Fibroblast of gingiva (primary cell): Measurements from ENCODE around the gene FAM193A.
A peak's percentile ranks its signal among the peaks of the same experiment; 100 is the strongest.
"Not testable (repeated sequence)": the region's sequence is repeated elsewhere in the genome, so short reads cannot be mapped to it uniquely, and the experiment has no call there.

Experiments used
- DNase-seq: peaks from one replicate; pipeline ENCODE4 v3.0.0-alpha.2; 2011; ENCODE audit warnings: low read depth

The FAM193A gene

DNA sequence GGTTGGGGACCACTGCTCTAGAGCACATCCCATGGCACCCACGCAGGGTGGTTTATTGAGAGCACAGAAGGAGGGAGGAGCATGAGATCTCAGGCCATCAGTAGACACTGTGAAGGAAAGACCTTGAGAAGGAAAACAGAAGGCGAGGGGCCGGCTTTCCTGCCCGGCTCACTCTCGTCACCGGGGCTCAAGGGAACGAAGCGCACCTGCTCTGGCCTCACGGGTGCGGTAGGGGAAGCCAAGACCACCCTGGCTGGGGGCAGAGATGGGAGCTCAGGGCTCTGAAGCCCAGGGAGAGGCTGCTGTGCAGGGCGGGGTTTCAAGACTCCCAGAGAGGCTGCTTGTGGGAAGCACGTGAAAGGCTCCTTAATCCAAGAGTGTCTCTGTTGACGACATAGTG is 113.8 kb downstream of the FAM193A start:
- DNase-seq, result no peak

GRCh38 chr4:2651546-2651945 is 115.1 kb downstream of the FAM193A start:
- no peak for DNase-seq

DNA sequence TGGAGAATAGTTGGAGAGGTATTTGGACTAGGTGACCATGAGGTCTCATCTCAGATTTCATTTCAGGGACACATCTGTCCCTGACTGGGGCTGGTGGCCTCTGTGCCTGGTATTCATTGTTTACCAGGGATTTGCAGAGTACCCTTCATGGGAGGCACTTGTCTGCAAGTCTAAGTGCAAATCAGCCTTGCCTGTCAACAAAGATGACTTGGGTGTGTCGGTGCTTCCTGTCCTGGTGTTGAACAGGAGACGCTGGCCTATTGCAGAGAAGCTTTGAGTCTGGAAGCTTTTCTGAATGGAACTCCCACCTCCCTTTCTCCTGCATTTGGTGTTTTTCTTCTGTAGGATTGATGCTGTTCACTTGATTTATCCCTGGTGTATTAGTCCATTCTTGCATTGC is 115.6 kb downstream of the FAM193A start:
- no peak for DNase-seq

- DNase-seq, result no peak
These were observed 116.1 kb downstream of the FAM193A start for GRCh38 chr4:2652415-2653160.

GRCh38 chr4:2660596-2661211 is 124.3 kb downstream of the FAM193A start:
- peak; percentile 64 for DNase-seq

- DNase-seq, result peak; percentile 92
These were observed 126.2 kb downstream of the FAM193A start for GRCh38 chr4:2662598-2662997.

DNA sequence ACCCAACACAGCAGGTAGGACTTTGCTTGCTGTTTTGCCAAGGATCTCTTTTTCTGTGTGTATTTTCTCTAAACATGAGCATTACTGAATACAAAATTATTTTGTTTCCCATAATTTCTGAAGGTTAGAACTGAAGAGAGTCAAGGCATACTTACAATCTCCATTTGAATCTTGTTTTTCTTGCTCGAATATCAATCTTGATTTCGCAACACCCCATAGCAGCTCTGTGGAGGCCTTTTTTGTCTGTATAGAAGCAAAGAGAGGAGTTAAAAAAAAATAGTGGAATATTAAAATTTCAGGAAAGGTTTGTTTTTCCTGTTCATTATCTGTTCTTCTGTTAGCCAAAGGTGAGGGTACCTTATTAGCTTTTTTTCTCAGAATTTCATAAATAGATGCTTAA is 126.8 kb downstream of the FAM193A start:
- DNase-seq, result no peak

- no peak for DNase-seq
These were observed 130.3 kb downstream of the FAM193A start for GRCh38 chr4:2666722-2667247.

DNA sequence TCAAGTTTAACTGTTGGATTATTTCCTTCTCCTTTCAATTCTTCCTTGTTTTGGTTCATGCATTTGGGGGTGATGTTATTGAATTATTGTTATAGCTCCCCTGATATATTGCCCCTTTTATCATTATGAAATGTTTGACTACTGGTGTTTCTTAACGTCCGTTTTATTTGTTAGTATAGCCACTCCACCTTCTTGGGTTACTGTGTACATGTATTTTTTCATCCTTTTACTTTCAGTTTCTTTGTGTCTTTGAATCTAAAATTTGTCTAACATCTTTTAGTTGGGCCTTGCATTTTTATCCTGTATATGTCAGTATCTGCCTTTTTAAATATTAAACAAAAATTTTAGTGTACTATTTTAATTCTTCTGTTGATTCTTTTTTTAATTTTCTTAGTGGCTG is 131.0 kb downstream of the FAM193A start:
- DNase-seq, result no peak

DNA sequence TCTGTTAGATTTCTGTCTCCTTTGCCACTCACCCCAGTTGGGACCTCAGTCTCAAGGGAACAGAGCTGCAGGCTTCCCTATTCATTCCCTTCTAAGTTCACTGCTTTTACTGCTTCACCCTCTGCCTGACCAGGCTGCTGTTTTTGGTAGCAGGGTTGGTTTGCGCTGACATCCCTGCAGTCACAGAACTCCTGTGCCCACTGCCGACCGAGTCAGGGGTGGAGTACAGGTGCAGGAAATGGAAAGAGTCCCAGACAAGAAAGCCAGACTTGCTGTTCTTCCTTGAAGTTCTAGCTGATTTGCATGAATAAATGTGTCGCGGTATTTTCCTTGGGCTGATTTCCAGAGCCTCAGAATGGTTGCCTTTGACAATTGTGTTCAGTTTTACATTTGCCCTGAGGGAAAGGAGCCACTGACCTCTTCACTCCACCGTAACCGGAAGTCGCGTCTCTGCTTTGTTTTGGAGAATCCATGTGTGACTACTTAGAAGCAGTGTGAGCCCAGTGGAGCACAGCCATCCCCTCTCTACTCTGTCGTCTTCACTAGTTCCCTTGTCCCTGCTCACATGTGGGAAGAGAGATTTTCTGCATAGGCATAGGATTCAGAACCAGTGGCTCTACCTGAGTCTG is 134.9 kb downstream of the FAM193A start:
- DNase-seq, result no peak

DNA sequence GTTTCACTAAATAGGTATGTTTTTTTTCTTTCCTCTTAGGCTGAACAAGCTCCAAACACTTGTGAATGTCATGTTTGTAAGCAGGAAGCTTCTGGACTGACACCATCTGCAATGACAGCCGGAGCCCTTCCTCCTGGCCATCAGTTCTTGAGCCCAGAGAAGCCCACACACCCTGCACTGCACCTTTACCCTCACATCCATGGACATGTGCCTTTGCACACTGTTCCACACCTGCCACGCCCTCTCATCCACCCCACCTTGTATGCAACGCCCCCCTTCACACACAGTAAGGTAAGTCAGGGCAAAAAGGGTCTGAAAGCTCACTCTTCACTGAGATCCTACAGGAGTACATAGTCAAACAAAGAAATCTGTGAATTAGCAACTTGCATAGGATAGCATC is 135.6 kb downstream of the FAM193A start:
- DNase-seq, result no peak

DNA sequence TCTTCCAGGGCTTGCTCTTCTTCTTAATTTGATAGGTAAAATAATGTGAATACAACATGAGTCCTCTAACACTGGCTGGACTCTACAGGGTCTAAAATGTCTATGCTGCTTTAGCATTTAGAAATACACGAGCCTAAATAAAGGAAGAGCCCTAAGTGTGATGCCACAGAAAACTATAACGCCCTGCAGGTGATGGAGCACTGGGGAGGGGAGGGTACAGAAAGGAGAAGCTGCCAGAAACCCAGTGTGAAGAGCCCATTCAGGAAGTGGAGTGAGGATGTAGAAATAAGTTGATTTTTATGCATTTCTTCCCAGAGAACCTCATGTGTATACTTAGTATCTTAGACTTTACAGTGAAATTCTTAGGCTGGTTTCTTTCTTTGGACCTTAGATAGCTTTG is 136.3 kb downstream of the FAM193A start:
- no peak for DNase-seq

DNA sequence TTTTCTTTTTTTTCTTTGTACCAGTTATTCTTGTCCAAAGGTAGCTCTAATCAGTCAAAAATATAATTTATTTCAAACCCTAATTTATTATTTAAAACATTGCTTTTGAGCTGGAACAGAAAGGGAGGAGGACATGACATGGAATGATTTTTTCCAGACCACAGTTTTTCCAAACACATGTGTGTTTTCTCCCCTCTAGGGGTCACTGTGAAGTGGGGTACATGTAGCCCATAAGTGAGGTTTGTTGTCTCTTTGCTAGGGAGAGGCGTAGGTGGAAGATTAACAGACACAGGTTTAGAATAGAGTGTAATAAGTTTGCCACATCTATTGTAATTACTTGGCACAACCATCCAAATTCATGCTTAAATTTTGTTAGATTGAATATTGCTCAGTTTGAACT is 136.7 kb downstream of the FAM193A start:
- no peak for DNase-seq

DNA sequence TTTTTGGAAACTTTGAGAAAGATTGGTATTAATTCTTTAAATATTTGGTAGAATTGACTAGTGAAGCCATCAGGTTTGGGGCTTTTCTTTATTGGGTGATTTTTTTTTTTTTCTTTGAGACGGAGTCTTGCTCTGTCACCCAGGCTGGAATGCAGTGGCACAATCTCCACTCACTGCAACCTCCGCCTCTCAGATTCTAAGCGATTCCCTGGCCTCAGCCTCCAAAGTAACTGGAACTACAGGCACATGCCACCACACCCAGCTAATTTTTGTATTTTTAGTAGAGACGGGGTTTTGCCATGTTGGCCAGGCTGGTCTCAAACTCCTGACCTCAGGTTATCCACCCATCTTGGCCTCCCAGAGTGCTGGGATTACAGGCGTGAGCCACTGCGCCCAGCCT is 143.3 kb downstream of the FAM193A start:
- DNase-seq, result not testable (repeated sequence)

- DNase-seq, result no peak
These were observed 148.0 kb downstream of the FAM193A start for GRCh38 chr4:2684486-2684885.

DNA sequence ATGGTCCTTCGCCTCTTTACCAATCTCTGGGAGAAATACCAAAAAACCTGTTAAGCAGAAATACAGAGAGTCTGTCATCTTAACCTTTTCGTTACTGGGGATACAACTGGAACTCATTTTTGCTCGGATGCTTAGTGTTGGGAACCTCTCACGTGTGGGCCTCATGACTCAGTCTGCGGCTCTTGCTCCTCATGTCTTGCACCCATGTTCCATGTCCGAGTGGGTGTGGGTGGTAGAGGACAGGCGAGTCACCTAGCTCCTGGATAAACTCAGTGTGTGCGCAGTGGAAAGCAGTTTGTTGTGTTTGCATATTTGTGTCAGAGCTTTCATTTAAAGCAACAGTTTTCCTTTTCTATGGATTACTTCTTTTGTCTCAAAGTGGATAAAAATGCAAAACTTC is 149.1 kb downstream of the FAM193A start:
- peak; percentile 16 for DNase-seq

DNA sequence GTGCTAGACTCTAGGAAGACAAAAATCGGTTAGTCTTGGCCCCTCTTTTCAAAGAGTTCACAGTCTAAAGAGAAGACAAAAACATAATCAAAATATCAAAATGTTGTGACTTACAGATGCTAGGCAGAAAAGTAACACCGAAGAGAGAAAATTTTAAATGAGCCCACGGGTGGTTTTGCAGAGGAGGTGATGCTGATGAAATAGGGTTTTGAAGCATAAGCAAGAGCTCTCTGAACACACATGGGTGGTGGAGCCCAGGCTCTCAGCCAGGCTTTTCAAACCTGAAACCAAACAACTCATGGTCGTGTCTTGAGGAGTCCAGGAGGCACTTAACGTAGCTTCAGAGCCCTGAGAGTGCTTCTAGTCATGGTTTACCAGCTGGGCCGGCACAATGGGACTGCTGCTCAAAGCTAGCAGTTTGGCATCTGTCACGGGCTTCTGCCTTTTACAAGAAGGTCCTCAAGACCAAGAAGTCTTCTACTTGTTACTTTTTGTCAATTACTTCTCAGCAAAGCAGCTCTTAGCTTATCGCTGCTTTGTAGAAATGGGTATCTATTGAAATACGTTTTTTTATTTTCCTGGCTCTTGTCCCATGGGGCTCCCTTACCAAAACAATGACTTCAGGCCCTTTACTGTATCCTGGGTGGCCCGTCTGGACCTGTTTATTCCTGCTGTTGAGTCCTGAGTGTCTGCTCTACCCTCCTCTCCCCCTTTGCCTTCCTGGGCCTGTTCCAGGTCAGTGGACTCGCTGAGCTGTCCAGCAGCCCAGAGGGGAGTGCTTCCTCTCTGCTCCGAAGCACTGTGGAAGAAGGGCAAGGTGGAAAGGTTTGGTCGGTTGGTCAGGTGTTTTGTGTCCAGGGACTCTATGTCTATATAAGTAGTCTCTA is 150.2 kb downstream of the FAM193A start:
- DNase-seq, result no peak

GRCh38 chr4:2688281-2688680 is 151.8 kb downstream of the FAM193A start:
- DNase-seq, result no peak

DNA sequence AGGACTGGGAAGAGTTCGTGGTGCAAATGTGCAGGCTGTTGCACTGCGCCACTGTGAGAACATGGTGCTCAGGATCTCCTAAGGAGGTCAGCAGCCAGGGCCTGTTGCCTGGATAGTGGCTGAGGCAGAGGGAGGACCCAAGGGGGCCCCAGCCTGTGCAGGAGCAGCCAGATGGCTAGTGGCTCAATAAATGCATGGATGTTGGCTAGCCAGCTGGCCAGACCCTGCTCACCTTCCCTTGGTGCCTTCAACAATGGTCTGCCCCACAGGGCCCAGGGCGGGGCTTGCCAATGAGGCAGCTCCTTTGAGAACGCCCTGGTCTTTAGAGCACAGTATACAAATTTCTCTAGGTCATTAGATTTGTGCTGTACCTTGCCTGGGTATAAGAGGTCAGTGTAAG is 152.2 kb downstream of the FAM193A start:
- no peak for DNase-seq

- DNase-seq, result no peak
These were observed 152.7 kb downstream of the FAM193A start for GRCh38 chr4:2689114-2689513.

- DNase-seq, result no peak
These were observed 153.6 kb downstream of the FAM193A start for GRCh38 chr4:2689825-2690700.
